ENCODE measurements around the gene DIPK1A.

GRCh38 chr1:92853299-92853698, 108.0 kb downstream of the DIPK1A start:
- TF ChIP-seq ZNF274 (IDR thresholded peaks at IDR 0.05; ENCODE audit: low read depth, low read length): no peak
- TF ChIP-seq YY1 (IDR thresholded peaks at IDR 0.05; ENCODE audit: insufficient read depth, insufficient read length): no peak
